HG03571 (cell line): ENCODE measurements around the gene SFRP2.

ENCODE experiments used
- ATAC-seq: cut with Tn5 transposase; IDR thresholded peaks from one replicate; pipeline ENCODE4 v1.9.1; 2021; ENCODE audit not compliant: unreplicated experiment

SFRP2 gene, protein sequence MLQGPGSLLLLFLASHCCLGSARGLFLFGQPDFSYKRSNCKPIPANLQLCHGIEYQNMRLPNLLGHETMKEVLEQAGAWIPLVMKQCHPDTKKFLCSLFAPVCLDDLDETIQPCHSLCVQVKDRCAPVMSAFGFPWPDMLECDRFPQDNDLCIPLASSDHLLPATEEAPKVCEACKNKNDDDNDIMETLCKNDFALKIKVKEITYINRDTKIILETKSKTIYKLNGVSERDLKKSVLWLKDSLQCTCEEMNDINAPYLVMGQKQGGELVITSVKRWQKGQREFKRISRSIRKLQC

DNA sequence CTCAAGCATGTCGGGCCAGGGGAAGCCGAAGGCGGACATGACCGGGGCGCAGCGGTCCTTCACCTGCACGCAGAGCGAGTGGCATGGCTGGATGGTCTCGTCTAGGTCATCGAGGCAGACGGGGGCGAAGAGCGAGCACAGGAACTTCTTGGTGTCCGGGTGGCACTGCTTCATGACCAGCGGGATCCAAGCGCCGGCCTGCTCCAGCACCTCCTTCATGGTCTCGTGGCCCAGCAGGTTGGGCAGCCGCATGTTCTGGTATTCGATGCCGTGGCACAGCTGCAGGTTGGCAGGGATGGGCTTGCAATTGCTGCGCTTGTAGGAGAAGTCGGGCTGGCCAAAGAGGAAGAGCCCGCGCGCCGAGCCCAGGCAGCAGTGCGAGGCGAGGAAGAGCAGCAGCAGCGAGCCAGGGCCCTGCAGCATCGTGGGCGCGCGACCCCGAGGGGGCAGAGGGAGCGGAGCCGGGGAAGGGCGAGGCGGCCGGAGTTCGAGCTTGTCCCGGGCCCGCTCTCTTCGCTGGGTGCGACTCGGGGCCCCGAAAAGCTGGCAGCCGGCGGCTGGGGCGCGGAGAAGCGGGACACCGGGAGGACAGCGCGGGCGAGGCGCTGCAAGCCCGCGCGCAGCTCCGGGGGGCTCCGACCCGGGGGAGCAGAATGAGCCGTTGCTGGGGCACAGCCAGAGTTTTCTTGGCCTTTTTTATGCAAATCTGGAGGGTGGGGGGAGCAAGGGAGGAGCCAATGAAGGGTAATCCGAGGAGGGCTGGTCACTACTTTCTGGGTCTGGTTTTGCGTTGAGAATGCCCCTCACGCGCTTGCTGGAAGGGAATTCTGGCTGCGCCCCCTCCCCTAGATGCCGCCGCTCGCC lies at the start of gene SFRP2:
SFRP2 (minus strand) TSS at position 671 of the 864 bp plus-strand sequence; CDS start at position 423, 248 bp downstream.
- no peak for ATAC-seq

DNA sequence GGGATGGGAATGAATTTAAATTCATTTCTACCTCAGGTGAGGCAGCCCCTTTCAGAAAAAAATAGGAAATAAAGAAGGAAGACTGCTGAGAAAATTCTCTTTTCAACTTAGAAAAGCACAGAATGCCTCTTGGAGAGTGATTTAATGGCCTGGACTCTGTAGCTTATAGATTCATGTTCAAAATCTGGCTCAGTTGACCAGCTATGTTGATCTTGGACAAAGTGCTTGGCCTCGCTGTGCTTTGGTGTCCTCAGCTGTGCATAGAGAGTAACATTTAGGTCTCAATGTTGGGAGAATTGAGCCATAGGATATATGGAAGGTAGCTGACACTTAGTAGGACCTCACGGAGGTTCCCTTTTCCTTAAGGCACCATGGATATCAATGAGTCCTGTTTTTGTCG lies 49.7 kb upstream of the SFRP2 start:
- ATAC-seq: no peak

DNA sequence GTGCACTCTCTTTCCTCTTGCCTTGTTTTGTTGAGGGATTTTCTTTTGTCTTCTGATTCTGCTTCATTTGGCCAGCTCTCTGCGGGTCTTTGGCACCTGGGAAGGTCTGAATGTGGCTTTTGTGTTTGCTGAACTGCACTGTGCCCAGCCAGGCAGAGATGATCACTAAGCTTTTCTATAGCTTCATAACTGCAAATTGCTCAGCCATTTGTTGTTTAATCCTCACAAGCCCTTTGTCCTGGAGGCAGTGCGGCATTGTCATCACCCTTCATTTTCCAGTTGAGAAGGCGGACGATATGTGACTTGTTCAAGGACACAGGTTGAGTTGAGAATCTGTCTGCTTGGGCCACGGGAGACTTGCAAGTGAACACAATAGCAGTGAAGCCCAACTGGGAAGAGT lies 46.0 kb upstream of the SFRP2 start:
- ATAC-seq: no peak

DNA sequence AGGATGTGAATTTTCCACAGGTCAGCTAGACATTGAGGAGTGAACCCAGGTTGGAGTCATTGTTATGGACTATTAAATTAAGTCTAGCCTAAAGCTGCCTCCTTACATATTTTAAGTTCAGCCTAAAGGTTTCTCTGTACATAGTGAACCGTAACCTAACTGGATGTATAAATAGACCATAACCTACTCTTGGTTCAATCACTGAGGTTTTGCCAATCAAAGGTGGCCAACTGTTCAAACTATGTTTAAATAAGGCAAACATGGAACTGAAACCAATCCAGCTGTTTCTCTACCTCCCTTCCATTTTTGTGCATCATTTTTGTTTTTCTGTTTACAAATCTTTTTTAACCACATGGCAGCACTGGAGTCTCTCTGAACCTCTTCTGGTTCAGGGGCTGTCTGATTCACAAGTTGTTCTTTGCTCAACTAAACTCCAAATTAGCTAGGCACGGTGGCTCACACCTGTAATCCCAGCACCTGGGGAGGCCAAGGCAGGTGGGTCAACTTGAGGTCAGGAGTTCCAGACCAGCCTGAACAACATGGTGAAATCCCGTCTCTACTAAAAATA lies 43.9 kb upstream of the SFRP2 start:
- ATAC-seq: no peak

DNA sequence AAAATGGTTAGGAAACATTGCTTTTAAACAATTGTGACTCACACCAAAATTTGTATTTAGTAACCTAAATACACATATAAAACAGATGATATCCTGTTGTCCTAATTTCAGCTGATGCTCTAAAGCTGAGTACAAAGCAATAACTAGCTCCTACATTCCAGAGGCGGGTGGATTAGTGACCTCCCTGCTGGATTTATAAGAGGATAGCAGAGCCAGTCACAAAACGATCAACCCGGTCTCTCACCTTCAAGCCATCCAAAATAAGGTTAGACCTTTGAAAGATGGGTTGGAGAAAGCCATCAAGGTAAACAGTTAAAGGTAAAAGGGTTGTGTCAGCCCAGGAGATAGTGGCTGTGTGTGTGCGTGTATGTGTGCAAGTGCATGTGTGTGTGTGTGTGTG lies 43.2 kb upstream of the SFRP2 start:
- no peak for ATAC-seq

DNA sequence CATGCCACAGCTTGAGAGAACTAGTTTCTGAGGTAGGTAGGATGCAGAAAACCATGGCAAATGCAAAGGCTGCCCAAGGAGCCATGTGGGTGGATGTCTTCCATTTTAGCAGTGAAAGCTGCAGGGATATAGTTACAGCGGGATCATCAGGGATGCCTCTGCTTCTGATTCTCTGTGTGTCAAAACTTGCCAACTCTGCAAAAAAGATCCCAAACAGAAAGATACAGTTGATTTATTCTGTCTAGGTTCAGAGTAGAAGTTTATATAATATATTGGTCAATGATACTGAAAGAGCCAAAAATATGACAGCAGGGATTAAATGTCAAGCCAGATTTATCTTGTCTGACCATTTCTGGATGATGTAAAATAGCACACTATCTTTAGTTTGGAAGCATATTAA lies 42.4 kb upstream of the SFRP2 start:
- ATAC-seq: no peak

DNA sequence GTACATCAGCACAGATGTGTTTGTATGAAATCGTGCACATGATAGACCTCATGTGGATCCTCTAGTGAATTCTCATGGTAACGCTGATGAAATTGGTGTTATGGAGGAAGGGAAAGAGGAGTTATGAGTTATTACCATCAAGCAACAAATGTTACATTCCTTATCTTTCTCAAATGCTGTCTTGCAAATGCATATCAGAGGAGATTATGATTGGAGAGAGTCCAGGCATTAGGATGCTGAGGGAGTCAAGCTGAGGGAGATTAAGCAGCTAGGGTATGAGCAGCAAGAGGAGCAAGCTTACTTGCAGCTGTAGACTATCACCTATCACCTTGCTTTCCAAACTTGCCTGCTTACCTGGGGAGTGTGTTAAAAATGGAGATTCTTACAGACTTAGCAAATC lies 36.8 kb upstream of the SFRP2 start:
- no peak for ATAC-seq

DNA sequence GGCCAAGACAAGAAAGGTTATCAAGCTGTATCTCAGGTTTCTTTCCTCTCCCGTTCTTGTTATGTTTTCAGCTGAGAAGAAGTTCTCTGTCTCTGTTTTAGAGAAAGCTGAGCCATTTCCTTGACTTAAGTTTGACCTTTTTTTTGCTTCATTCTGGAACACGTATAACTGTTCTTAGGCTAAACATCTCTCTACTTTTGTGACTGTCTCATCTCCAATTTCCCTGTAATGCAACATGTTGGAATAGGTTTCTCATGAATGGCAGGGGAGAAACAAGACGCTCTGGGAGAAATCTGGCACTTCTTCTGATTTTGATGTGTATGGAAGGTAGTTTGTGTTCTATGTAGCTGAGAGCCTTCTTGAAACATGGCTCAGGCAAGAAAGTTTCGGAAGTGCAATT lies 36.2 kb upstream of the SFRP2 start:
- ATAC-seq: no peak

DNA sequence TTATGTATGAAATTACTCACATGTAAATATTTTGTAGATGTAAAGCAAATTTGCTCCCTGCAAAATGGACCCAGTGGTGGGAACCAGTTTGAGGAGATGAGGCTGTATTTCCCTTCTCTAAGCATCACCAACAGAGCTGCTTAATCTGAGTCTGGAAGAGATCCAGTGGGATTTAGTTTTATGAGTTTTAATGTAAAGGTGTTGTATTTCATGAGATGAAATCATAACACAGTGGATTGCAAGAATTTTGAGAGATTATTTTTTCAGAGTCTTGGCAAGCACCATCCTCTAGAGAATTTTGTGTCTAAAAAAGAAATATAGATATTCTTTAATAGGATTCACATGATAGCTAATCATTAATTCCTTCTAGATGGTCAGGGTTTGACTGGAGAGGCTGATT lies 35.6 kb upstream of the SFRP2 start:
- ATAC-seq: no peak

DNA sequence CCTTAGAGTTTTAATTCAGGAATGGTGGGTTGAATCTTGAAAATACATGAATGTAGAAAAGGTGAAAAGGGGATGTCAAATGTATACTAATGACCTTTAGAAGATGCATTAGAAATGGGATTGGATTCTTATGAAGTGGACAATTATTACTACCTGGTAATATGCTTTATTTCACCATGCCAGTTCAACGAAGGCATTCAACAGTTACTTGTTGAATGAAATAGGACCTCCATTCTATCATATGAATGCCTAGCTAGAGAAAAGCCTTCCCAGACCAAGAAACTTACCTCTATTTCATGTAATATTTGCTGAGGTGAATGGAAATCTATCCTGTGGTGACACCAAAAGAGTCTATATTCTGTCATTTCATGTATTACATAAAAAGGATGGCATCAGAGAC lies 34.6 kb upstream of the SFRP2 start:
- ATAC-seq: no peak

DNA sequence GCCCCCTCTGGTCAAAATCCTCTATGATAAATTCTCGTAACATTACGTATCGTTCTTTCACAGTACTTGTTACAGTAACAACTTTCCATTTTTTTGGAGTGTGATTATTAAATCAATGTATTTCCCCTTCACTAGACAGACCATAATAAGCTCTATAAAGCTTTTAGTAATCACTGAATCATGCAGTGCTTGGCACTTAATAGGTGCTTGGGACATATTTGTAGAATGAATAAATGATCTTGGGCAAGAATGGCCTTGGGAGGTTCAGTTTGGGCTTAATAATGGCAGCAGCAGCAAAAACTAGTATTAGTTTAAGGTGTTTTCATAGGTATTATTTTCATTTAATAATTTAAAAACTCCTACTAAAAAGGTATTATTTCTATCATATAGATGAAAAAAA lies 33.4 kb upstream of the SFRP2 start:
- no peak for ATAC-seq

DNA sequence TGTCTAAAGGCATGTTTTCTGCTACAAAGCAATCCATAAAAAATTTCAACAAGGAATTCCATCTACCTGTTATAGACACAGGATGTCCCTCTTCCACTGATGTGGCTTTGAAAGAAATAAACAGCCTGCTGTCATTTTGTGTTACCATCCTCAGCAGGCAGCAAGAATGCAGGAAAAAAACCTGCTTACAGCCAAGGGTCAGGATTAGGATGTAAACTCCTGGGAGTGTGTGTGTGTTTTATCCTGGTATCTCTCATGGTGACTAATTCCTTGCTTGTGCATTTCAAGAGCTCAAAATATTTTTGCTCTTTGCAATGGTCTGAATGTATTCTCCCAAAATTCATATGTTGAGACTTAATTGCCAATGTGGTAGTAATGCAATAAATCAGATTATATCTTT lies 28.6 kb upstream of the SFRP2 start:
- ATAC-seq: no peak

DNA sequence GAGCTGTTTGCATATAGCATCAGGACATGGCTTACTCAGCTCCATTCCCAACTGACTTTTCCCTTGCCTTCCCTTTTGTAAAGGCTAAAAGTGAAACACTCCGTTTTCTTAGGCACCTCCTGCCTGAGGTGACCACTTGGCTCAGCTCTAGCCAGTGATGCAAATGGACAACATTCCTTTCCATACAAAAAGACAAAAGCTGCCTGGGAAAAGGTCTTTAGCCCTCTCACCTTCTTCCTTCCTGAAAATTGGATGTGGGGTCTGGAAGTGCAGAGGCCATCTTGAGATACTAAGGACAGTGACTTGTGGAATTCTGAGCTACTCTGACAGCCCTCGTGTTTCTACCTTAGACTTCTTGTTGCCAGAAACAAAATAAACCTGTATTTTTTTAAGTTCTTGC lies 27.7 kb upstream of the SFRP2 start:
- ATAC-seq: no peak

DNA sequence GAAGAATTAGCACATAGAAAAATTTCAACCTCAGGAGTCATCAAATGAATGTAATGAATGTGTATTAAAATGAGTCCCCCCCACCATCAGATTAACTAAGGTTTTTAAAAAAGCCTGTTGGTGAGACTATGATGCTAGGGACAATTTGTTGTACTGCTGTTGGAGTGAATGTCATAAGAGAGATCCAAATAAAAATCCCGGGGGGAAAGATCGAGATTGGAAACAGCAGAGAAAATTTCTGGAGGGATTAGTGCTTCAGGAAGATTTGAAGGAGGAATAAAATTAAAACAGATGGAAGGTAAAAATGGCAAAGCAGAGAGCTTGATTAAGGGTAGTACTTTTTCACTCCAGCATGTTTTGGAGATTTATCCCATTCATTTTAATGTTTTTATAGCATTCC lies 25.9 kb upstream of the SFRP2 start:
- ATAC-seq: no peak

DNA sequence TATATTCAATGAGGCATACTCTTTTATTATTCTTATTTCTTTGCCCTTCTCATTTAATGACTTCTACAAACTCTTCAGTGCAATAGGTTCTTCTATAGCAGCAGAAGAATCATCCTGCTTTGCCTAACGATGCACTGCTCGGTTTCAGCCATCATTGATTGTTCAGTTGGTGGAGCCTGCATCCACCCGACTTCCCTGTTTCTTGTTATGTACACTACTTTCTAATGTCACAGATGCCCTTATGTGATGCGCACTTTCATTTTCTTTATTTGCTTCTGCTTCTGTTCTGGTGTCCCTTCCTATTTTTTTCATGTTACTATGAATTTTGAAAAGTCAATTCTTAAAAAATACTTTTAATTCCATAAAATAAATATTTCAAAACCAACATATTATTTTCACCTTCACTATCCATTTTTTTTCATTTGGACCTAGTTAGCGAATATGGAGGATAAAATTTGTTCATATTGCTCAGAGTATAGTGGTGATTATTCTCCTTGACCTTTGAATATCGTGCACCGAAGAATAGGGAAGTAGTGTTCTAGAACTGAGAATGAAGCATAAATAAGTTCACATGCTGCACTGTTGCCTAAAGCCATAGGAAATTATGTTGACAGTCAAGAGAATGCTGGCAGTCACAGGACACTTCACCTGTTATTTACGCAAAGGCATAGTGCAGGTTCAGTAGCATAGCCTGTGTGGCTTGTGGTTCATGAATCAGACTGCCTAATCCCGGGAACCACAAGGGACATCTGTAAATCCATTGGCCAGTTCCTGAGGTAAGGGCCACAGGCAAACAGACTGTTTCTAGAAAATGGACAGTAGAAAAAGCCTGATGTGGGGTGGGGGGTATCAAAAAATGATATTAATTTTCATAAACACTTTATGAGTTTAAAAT lies 21.3 kb upstream of the SFRP2 start:
- ATAC-seq: no peak

DNA sequence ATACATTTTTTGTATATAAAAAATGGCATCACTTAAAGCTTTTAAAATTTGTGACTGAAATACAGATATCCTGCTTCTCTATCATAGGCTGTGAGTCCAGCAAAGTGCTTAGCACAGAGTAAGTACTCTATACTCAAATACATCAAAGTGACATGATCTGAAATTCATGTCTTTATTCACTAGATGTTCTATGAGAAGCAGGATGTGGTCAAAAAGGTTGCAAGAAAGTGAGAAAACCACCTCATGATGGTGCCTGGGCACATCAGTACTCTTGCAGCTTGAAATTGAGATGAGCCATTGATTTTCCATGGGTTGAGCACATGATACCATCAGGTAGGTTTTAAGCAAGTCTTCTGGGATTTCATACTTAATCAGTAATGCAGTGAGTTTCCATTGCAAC lies 20.4 kb upstream of the SFRP2 start:
- no peak for ATAC-seq

DNA sequence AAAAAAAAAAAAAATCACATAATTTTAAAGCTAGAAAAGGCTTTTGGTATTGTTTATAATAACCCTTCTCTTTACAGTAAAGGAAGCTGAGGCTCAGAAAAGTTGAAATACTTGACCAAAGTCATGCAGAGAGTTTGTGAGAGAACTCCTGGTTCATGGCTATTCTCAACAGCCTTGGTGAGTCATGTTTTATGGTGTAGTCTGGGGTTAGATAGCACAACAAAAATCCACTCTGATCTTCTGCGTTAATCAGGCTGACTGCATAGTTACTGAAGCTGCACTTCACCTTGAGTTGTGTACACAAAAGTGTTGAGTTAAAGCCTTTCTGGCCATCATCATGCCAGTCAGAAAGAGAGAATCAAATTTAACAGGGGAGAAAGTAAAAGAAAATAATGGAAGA lies 19.3 kb upstream of the SFRP2 start:
- no peak for ATAC-seq

DNA sequence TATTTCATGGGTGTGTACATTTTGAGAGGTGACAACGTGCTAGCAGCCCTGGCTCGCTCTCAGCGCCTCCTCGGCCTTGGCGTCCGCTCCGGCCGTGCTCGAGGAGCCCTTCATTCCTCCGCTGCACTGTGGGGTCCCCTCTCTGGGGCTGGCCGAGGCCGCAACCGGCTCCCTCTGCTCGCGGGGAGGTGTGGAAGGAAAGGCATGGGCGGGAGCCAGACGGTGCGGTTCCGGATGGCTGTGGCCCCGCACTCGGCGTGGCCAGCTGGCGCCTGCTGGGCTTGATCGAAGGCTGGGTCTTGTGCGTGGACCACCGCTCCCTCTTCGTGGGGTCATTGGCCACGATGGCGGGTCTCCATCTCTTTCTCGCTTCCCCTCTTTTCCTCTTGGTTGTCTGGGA lies 17.2 kb upstream of the SFRP2 start:
- no peak for ATAC-seq

DNA sequence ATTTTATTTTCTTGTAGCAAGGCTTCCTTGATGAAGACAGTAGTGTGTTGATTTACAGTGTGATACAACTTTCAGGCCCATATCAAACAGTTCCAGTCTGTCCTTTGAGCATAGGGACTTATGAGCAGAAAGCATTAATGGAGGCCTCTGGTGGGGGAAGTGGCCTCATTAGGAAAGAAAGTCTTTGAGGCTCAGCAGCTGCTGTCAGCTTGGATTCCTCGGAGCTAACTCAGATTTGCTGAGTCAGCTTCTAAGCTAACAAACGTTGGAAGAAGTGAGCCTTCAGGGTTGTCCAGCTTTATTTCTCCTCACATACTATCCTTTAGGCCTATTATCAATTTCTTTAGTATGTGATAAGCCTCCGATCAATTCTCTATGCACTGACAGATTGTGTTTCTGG lies 15.8 kb upstream of the SFRP2 start:
- no peak for ATAC-seq

DNA sequence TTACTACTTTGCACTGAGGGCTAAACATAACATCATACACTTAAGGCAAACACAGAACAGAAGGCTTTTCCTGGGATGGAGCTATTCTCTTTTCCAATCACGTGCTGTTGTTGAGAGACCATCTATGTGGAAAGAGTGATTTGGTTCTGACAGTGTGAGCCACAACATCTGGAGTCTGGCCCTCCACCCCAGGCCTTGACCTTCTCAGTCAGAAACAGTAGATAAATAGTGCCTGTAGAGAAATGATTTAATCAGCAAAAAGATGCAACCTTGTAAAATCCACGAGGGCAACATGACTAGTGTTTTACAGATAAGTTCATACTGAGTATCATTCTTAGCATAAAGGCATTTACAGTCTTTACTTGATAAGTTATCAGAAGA lies 10.8 kb upstream of the SFRP2 start:
- ATAC-seq: no peak
